GM06990 (cell line): ENCODE measurements around the gene MED9.

Source experiments
- DNase-seq: peaks from one replicate; pipeline ENCODE4 v3.0.0-alpha.2; 2011; ENCODE audit not compliant: insufficient read length; ENCODE audit errors: extremely low read depth
- H3K27me3 ChIP-seq: replicated peaks from 2 replicates; pipeline ENCODE4 v1.6.0; 2011; ENCODE audit warnings: low read length; ENCODE audit not compliant: control insufficient read depth, insufficient read depth
- H3K36me3 ChIP-seq: 2 replicates; pipeline ENCODE4 v1.5.1; 2011; ENCODE audit warnings: low read length; ENCODE audit not compliant: control insufficient read depth, insufficient read depth
- H3K4me3 ChIP-seq: replicated peaks from 2 replicates; pipeline ENCODE4 v1.5.1; 2011; ENCODE audit warnings: low read depth, mild to moderate bottlenecking, control low read depth, low read length
- TF ChIP-seq, protein P1 (sequence below): IDR thresholded peaks from 2 replicates; pipeline ENCODE4 v1.5.1; 2011; ENCODE audit warnings: low read length, control low read depth, mild to moderate bottlenecking, inconsistent platforms; ENCODE audit not compliant: insufficient read depth, poor library complexity, severe bottlenecking

Gene MED9

DNA sequence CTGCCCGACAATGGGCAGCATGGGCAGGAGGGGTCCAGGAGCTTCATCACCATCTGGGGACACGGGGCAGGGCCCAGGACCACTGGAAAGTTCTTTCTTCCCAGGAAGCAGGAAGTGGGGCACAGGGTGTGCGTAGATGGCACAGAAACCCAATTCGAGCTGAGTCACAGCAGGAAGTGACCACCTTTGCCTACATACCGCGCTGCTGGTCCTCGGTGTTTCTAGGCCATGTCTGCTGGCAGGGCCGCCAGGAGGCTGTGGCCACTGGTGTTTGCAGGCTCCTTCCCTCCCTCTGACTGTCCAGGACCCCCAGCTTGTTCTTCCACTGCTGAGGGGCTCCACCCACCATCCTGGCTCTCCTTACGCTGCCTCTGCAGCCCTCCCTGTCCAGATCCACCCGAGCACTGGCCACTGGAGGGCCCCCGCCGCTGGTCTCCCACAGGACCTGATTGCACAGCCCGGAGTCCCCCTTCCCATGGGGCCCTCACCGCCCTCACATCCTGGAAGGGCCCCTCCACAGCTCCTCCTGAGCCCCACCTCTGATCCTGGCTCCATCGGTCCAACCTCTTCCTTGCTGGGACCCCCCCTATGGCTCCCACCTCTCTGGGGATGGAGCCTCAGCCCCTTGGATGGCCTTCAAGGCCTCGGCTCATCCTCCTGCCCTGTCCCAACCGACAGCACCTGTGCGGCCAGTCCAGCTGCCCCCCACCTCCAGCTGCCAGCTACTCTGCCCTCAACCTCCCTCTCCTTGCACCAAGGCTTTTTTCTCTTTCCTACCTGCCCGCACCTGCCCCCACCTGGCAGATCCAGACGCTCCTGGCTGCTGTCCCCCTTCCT is 33.9 kb downstream of the MED9 start:
- H3K27me3 ChIP-seq, result no peaks in the 10 kb centered on the region
- DNase-seq, result no peak
- H3K36me3 ChIP-seq, result no peaks in the 10 kb centered on the region
- H3K4me3 ChIP-seq, result no peak overlapping the region
- TF ChIP-seq, protein P1, sequence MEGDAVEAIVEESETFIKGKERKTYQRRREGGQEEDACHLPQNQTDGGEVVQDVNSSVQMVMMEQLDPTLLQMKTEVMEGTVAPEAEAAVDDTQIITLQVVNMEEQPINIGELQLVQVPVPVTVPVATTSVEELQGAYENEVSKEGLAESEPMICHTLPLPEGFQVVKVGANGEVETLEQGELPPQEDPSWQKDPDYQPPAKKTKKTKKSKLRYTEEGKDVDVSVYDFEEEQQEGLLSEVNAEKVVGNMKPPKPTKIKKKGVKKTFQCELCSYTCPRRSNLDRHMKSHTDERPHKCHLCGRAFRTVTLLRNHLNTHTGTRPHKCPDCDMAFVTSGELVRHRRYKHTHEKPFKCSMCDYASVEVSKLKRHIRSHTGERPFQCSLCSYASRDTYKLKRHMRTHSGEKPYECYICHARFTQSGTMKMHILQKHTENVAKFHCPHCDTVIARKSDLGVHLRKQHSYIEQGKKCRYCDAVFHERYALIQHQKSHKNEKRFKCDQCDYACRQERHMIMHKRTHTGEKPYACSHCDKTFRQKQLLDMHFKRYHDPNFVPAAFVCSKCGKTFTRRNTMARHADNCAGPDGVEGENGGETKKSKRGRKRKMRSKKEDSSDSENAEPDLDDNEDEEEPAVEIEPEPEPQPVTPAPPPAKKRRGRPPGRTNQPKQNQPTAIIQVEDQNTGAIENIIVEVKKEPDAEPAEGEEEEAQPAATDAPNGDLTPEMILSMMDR, result no peak

DNA sequence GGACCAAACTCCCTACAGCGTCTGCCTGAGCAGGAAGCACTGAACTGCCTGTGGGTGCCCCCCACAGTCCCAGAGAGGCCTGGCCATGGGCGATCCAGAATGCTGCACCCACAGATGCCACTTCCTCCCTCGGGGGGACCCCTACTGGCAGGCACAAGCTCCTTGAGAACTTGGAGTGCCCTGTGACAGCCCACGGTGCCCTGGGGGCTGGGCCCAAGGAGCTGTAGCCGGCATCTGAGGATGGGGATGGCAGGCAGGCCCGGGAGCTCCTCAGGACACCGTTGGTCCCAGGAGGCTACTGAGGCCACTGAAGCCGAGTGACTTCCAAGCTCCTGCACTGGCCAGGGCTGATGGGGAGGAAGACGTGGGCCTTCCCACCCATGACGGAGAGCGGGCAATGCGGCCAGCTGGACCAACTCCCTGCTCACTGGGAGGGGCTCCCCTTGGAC is 34.5 kb downstream of the MED9 start:
- Histone ChIP-seq H3K4me3 (no peak overlapping the region), H3K27me3 (no peaks in the 10 kb centered on the region), H3K36me3 (no peaks in the 10 kb centered on the region)
- TF ChIP-seq, protein P1, result no peak
- DNase-seq, result no peak

DNA sequence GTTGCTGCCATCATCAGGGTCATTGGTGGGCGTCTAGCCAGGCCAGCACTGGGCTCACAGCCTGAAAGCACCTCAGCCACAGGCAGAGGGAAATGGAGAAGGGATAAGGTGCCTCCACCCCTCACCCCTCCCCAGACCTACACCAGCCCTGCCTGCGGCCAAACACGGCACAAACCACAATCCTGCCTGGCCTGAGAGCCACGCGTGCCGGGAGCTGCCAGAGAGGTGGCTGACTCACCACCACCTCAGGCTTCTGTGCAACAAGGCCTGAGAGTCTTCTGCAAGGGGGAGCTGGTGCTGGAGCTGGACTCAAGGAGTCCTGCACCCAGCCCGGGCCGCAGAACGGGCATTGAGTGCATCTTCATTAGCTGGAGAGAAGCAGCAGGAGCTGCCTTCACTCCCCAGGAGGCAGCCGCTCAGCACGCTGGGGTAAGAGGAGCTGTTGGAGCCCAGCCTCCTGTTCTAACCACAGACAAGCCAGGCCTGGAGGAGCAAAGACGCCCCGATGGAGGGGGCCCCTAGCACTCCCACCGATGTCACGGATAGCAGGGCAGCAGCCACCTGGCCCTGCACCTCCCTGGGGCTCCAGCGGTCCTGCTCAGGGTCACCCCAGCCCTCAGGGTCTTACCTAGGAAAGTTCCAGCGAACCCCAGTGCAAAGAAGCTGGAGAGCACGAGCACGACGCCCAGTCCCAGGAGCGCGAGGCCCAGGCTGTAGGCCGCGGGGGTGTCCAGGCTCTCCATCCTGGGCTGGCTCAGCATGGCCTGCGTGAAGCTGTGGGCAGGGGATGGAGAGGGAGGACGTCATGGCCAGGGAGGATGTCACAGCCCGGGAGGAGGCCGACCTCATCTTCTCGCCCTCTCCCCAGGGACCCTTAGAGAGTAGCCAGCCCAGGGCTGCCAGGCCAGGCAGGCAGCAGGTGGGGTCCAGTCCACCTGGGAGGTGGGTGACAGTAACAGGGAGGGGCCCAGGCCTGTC is 35.4 kb downstream of the MED9 start:
- TF ChIP-seq, protein P1, result no peak
- H3K27me3 ChIP-seq, result no peaks in the 10 kb centered on the region
- no peak for DNase-seq

DNA sequence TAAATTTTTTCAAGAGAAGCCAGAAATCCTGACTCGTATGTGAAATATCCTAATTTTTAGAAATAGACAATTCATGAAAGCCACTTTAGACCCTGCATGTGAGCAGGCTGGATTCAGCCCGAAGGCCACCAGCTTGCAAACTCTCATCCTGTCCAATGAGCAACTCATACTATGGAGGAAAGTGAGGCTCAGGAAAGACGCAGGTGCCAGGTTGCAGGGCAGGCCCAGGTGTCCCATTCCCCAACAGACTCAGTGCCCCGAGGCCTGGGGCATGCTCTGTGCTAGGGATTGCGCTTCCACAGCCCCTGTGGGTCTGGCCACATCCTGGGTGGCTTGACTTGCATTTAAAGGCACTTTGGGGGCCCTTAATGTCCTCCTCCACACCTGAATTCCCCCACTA is 36.1 kb downstream of the MED9 start:
- Histone ChIP-seq H3K36me3 (no peaks in the 10 kb centered on the region), H3K4me3 (no peak overlapping the region), H3K27me3 (no peaks in the 10 kb centered on the region)
- TF ChIP-seq, protein P1, result no peak
- DNase-seq, result no peak

More for the DNA sequence above, 35.4 kb downstream of the MED9 start:
- H3K36me3 ChIP-seq, result no peaks in the 10 kb centered on the region
- no peak overlapping the region for H3K4me3 ChIP-seq

DNA sequence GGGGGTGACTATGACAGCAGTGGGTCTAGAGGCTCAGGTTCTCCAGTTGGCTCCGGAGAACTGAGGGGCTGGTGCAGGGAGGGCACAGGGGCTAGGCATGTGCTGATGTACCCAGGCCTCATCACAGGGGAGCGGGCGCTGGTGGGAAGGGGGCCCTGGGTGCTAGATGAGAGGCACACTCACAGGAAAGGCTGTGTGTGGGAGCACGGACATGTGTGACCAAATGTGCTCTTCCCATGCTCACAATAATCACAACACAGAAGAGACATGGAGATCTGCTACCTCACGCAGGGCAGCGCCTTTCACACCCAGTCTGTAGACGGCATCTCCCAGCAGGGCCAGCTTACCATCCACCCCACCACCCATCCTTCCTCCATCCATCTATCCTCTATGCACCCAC is 36.8 kb downstream of the MED9 start:
- no peak overlapping the region for H3K4me3 ChIP-seq
- H3K27me3 ChIP-seq, result no peaks in the 10 kb centered on the region
- DNase-seq, result no peak

More for the DNA sequence above, 36.8 kb downstream of the MED9 start:
- TF ChIP-seq, protein P1, result no peak
- H3K36me3 ChIP-seq, result no peaks in the 10 kb centered on the region
